ENCODE measurements around the gene FNIP1. TPM values are rescaled to one million over a fixed set of nuclear protein-coding genes. Genes with fewer than 3 reads are reported as not detected.

Gene FNIP1
- total RNA-seq, 4 donors from 2014 or later = 36.0 to 42.7 (median 38.5) TPM

- H3K27ac ChIP-seq = no peak overlapping the region
- no peaks in the 10 kb centered on the region for H3K4me1 ChIP-seq
- H3K4me3 ChIP-seq = no peak overlapping the region
- H3K27me3 ChIP-seq = no peaks in the 10 kb centered on the region
- DNase-seq (ENCODE audit: low spot score in 2 of 2) = no peak
- no peak for TF ChIP-seq EP300 (IDR thresholded peaks at IDR 0.05)
- TF ChIP-seq POLR2A (IDR thresholded peaks at IDR 0.05) = no peak
- TF ChIP-seq CTCF (IDR thresholded peaks at IDR 0.05) = no peak
- H3K9me3 ChIP-seq = peaks cover 0 to 14% (median 6%) of the 10 kb centered on the region in 4 donors
- peaks cover 0 to 64% (median 7%) of the 10 kb centered on the region in 3 donors for H3K36me3 ChIP-seq
Observed at GRCh38 chr5:131716650-131717049, 80.2 kb downstream of the FNIP1 start.

- 91 to 92% methylated on average over 8 of the region's 8 CpGs for WGBS, 2 donors
- no peak overlapping the region for H3K4me3 ChIP-seq
- H3K27me3 ChIP-seq = no peaks in the 10 kb centered on the region
- no peak for DNase-seq (ENCODE audit: low spot score in 2 of 2)
- H3K36me3 ChIP-seq = peaks cover 0 to 58% (median 7%) of the 10 kb centered on the region in 3 donors
- no peaks in the 10 kb centered on the region for H3K9me3 ChIP-seq
- H3K27ac ChIP-seq = no peak overlapping the region
- H3K4me1 ChIP-seq = no peaks in the 10 kb centered on the region
- TF ChIP-seq CTCF (IDR thresholded peaks at IDR 0.05) = no peak
- no peak for TF ChIP-seq POLR2A (IDR thresholded peaks at IDR 0.05)
- no peak for TF ChIP-seq EP300 (IDR thresholded peaks at IDR 0.05)
Observed at GRCh38 chr5:131710391-131710790, 86.4 kb downstream of the FNIP1 start.

GRCh38 chr5:131709043-131709442 lies 87.8 kb downstream of the FNIP1 start:
- no peak for TF ChIP-seq CTCF (IDR thresholded peaks at IDR 0.05)
- DNase-seq (ENCODE audit: low spot score in 2 of 2) = no peak
- Histone ChIP-seq H3K4me3 (no peak overlapping the region), H3K36me3 (peaks cover 0 to 57% (median 0%) of the 10 kb centered on the region in 3 donors), H3K9me3 (no peaks in the 10 kb centered on the region), H3K4me1 (no peaks in the 10 kb centered on the region), H3K27me3 (no peaks in the 10 kb centered on the region), H3K27ac (no peak overlapping the region)
- WGBS, 2 donors = 93 to 94% methylated on average over 3 of the region's 3 CpGs

- TF ChIP-seq CTCF (IDR thresholded peaks at IDR 0.05) = no peak
- TF ChIP-seq EP300 (IDR thresholded peaks at IDR 0.05) = no peak
- TF ChIP-seq POLR2A (IDR thresholded peaks at IDR 0.05) = no peak
- no peak overlapping the region for H3K4me3 ChIP-seq
- WGBS, 2 donors = 84 to 86% methylated on average over 5 of the region's 5 CpGs
- no peaks in the 10 kb centered on the region for H3K9me3 ChIP-seq
- DNase-seq (ENCODE audit: low spot score in 2 of 2) = no peak
- H3K36me3 ChIP-seq = peaks cover 0 to 78% (median 0%) of the 10 kb centered on the region in 3 donors
- no peaks in the 10 kb centered on the region for H3K4me1 ChIP-seq
- H3K27ac ChIP-seq = no peak overlapping the region
- no peaks in the 10 kb centered on the region for H3K27me3 ChIP-seq
Observed at GRCh38 chr5:131706281-131706680, 90.5 kb downstream of the FNIP1 start.

GRCh38 chr5:131694926-131695325 lies 101.9 kb downstream of the FNIP1 start:
- H3K36me3 ChIP-seq = peaks cover 0 to 61% (median 0%) of the 10 kb centered on the region in 3 donors
- TF ChIP-seq EP300 (IDR thresholded peaks at IDR 0.05) (no peak), POLR2A (IDR thresholded peaks at IDR 0.05) (no peak), CTCF (IDR thresholded peaks at IDR 0.05) (no peak)
- no peak overlapping the region for H3K4me3 ChIP-seq
- H3K27ac ChIP-seq = no peak overlapping the region
- WGBS, 2 donors = 96 to 97% methylated on average over 4 of the region's 4 CpGs
- H3K27me3 ChIP-seq = no peaks in the 10 kb centered on the region
- DNase-seq (ENCODE audit: low spot score in 2 of 2) = no peak
- no peaks in the 10 kb centered on the region for H3K4me1 ChIP-seq
- peaks cover 0 to 3% (median 0%) of the 10 kb centered on the region in 4 donors for H3K9me3 ChIP-seq

All from tibial nerve (tissue), 4 donors.